Body of pancreas (tissue), 4 donors: Measurements from ENCODE around the gene NCAM1. TPM values are rescaled to one million over a fixed set of nuclear protein-coding genes. Genes with fewer than 3 reads are reported as not detected.

Experiments used
- ATAC-seq: fragments of 150-250 bp; one replicate; pipeline ENCODE4 v1.9.1; 2016
- DNase-seq, 4 donors: peaks; one replicate each; pipeline ENCODE4 v3.0.0-alpha.2; 2019
- H3K27ac ChIP-seq, 4 donors: fragments of 200-600 bp; sonication (generic); 1 replicate in 3 of 4; 2 replicates in 1 of 4; pipeline versions ENCODE4 v1.5.1 to v1.6.1; 2016 to 2019; ENCODE audit warnings: mild to moderate bottlenecking in 1 of 4, mixed read lengths in 1 of 4, moderate library complexity in 1 of 4
- H3K27me3 ChIP-seq, 2 donors: fragments of 200-600 bp; sonication (generic); one replicate each; pipeline ENCODE4 v1.6.0; 2016; ENCODE audit warnings: mild to moderate bottlenecking in 1 of 2
- H3K36me3 ChIP-seq, 2 donors: fragments of 200-600 bp; sonication (generic); replicated peaks in 1 of 2; 2 replicates each; pipeline ENCODE4 v1.5.1; 2016; ENCODE audit warnings: low read depth in 2 of 2; ENCODE audit not compliant: insufficient read depth in 1 of 2
- H3K4me1 ChIP-seq: fragments of 200-600 bp; sonication (generic); one replicate; pipeline ENCODE4 v1.6.0; 2016
- H3K4me3 ChIP-seq, 2 donors: fragments of 200-600 bp; sonication (generic); 1 replicate in 1 of 2; 2 replicates in 1 of 2; pipeline ENCODE4 v1.5.1; 2016 to 2019
- H3K9me3 ChIP-seq, 3 donors: fragments of 200-600 bp; sonication (generic); 1 replicate in 2 of 3; 2 replicates in 1 of 3; pipeline ENCODE4 v1.5.1; 2016
- POLR2A ChIP-seq, 3 donors: fragments of 450-650 bp; IDR thresholded peaks; one replicate each; pipeline ENCODE4 v1.6.1; 2016; ENCODE audit warnings: antibody characterized with exemption in 3 of 3, mild to moderate bottlenecking in 2 of 3
- WGBS, 2 donors: methylation state at CpG; one replicate each; pipeline ENCODE4 v1.1.5; 2017; 5-methylcytosine and 5-hydroxymethylcytosine counted together
- intact Hi-C: fragments of 100-400 bp; cut with DNase I; formaldehyde crosslinking; loops from one replicate; pipeline ENCODE4 v1.15.1; 2023
- total RNA-seq, 2 donors: library from RNA; depleted of rRNA; stranded (reverse); fragments of >200 nt; gene quantifications; one replicate each; pipeline ENCODE4 v1.1.0, GENCODE V29; 2016
- TF ChIP-seq, protein P1 (sequence below), 7 experiments: fragments of 450-650 bp in 4 of 7; fragments of 200-600 bp in 3 of 7; sonication (generic) in 3 of 7; IDR thresholded peaks; one replicate each; pipeline ENCODE4 v1.5.1; 2016 to 2019; ENCODE audit warnings: antibody characterized with exemption in 7 of 7

The NCAM1 gene
- total RNA-seq, 2 donors from 2014 or later = 10.1 to 26.0 TPM

DNA sequence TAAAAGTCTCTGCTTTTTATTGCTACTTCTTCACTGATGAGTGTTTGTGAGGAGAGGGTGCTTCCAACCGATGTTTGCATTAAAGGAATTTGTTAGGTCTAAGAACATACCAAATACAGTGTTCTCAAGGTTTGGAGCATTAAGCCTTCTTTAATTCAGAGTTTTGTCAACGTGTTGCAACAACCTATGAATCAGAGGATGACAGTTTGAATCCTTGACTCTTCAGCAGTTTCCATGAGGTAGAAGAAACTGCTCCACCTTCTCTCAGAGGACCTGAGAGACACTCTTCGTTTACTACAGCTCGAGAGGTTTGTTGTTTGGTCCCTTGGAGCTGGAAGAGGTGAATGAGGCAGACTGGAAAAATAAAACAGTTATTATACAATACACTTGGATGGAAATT, 55.7 kb downstream of the NCAM1 start:
- no peak for ATAC-seq
- WGBS, 2 donors = 42 to 47% methylated on average over 4 of the region's 4 CpGs
- no peak overlapping the region for H3K27ac ChIP-seq

DNA sequence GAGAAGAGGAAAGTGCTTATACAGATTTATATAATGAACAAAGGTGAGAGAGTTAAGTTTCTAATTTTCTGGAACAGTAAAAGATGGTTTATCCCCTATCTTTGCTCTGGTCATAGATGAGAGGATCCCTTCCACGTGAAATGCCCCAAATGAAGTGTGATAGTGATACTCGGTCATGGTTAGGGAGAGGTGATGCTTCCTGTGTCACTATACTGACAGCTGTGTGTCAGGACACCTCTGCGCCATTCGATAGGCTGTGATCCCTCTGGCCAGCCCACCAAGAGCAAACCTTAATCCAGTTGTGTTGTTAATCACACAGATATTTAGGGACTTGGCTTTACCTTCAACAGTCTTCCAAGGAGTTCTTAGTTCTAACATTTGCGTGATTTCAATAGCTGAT, 57.7 kb downstream of the NCAM1 start:
- WGBS, 2 donors = 80% methylated on average over 5 of the region's 5 CpGs
- no peak for TF ChIP-seq POLR2A (IDR thresholded peaks at IDR 0.05)
- TF ChIP-seq, protein P1, sequence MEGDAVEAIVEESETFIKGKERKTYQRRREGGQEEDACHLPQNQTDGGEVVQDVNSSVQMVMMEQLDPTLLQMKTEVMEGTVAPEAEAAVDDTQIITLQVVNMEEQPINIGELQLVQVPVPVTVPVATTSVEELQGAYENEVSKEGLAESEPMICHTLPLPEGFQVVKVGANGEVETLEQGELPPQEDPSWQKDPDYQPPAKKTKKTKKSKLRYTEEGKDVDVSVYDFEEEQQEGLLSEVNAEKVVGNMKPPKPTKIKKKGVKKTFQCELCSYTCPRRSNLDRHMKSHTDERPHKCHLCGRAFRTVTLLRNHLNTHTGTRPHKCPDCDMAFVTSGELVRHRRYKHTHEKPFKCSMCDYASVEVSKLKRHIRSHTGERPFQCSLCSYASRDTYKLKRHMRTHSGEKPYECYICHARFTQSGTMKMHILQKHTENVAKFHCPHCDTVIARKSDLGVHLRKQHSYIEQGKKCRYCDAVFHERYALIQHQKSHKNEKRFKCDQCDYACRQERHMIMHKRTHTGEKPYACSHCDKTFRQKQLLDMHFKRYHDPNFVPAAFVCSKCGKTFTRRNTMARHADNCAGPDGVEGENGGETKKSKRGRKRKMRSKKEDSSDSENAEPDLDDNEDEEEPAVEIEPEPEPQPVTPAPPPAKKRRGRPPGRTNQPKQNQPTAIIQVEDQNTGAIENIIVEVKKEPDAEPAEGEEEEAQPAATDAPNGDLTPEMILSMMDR (IDR thresholded peaks at IDR 0.05) = no peak
- no peak for DNase-seq

More for the DNA sequence above, 55.7 kb downstream of the NCAM1 start:
- H3K4me3 ChIP-seq = no peak overlapping the region
- TF ChIP-seq, protein P1 (IDR thresholded peaks at IDR 0.05) = no peak
- no peaks in the 10 kb centered on the region for H3K27me3 ChIP-seq
- DNase-seq = no peak
- no peaks in the 10 kb centered on the region for H3K36me3 ChIP-seq
- no peaks in the 10 kb centered on the region for H3K4me1 ChIP-seq
- intact Hi-C loops = no loop called here
- no peaks in the 10 kb centered on the region for H3K9me3 ChIP-seq

DNA sequence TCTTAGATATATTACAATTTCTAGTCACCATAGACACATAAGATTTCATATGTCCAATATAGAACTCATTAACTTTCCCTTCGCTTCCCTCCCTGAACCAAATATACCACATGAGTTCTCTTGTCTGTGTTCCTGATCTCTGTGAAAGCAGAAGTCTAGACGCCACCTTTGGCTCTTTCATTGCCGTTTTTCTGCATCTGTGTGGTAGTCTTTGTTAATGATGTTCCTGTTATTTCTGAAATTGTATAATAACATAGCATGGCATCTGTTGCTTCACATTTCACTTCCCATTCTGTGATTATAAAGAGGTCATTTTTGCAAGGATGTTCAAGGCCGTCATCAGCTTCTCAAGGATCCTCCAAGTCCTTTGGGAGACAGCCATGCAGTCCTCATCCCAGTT, 58.5 kb downstream of the NCAM1 start:
- H3K36me3 ChIP-seq = no peaks in the 10 kb centered on the region
- H3K27ac ChIP-seq = no peak overlapping the region
- peaks cover 0 to 4% of the 10 kb centered on the region in 2 donors for H3K27me3 ChIP-seq
- no peaks in the 10 kb centered on the region for H3K4me1 ChIP-seq
- intact Hi-C loops = no loop called here
- H3K9me3 ChIP-seq = no peaks in the 10 kb centered on the region
- ATAC-seq (no peak), DNase-seq (no peak)
- 62 to 69% methylated on average over 4 of the region's 4 CpGs for WGBS, 2 donors
- no peak overlapping the region for H3K4me3 ChIP-seq
- TF ChIP-seq, protein P1 (IDR thresholded peaks at IDR 0.05) = no peak
- TF ChIP-seq POLR2A (IDR thresholded peaks at IDR 0.05) = no peak

More for the DNA sequence above, 57.7 kb downstream of the NCAM1 start:
- Histone ChIP-seq H3K27ac (no peak overlapping the region), H3K36me3 (no peaks in the 10 kb centered on the region), H3K27me3 (peaks cover 0 to 4% of the 10 kb centered on the region in 2 donors), H3K4me1 (no peaks in the 10 kb centered on the region), H3K9me3 (no peaks in the 10 kb centered on the region), H3K4me3 (no peak overlapping the region)
- intact Hi-C loops = no loop called here
- ATAC-seq = no peak

DNA sequence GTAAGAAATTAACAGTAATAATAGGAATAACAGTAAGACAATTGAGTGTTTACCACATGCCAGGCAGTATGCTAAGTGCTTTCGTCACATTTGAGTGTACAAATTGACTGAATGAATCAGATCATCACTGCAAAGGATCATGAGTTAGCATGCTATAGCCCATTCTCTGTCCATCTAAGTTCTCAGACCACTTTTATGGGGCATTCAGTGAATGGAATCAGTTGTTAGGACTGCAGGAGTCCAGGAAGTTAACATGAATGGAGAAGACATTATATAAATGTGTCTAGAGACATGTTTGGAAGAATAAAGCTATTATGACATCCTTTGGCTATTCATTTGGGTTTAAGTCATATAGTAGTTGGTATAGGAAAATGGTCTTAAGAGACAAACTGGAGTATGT, 59.9 kb downstream of the NCAM1 start:
- Histone ChIP-seq H3K4me1 (no peaks in the 10 kb centered on the region), H3K27me3 (peaks cover 0 to 4% of the 10 kb centered on the region in 2 donors), H3K9me3 (no peaks in the 10 kb centered on the region), H3K27ac (no peak overlapping the region), H3K4me3 (no peak overlapping the region), H3K36me3 (no peaks in the 10 kb centered on the region)
- 58 to 76% methylated on average over 1 of the region's 1 CpG for WGBS, 2 donors
- no peak for ATAC-seq
- TF ChIP-seq POLR2A (IDR thresholded peaks at IDR 0.05) = no peak
- TF ChIP-seq, protein P1 (IDR thresholded peaks at IDR 0.05) = no peak
- intact Hi-C loops = no loop called here
- DNase-seq = no peak

DNA sequence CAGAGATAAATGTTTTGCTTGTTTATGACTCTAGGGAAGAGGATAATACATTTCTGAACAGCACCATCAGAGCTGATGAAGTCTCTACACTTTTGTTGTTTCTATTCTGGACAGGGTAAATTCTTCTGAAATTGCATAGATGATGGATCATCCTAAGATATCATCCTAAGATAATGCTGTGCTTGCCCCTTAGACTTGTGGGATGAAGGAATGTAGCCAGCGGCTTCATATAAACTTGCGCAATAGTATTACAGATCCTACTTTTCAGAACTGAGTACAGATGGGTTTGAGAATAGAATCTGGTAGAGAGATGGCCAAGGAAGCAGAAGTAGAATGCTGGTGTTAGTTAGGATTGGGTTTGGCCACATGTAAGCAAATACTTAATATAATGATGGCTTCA, 61.0 kb downstream of the NCAM1 start:
- H3K4me3 ChIP-seq = no peak overlapping the region
- H3K9me3 ChIP-seq = no peaks in the 10 kb centered on the region
- no peak overlapping the region for H3K27ac ChIP-seq
- DNase-seq = no peak
- ATAC-seq = no peak
- H3K4me1 ChIP-seq = no peaks in the 10 kb centered on the region
- 90 to 92% methylated on average over 2 of the region's 2 CpGs for WGBS, 2 donors
- H3K36me3 ChIP-seq = no peaks in the 10 kb centered on the region
- intact Hi-C loops = no loop called here
- TF ChIP-seq POLR2A (IDR thresholded peaks at IDR 0.05) = no peak
- TF ChIP-seq, protein P1 (IDR thresholded peaks at IDR 0.05) = no peak
- peaks cover 0 to 4% of the 10 kb centered on the region in 2 donors for H3K27me3 ChIP-seq
